Esophagus muscularis mucosa (tissue), 4 donors: Measurements from ENCODE around the gene USP10.

Source experiments
- CTCF ChIP-seq, 3 experiments: fragments of 200-600 bp in 2 of 3; fragments of 450-650 bp in 1 of 3; sonication (generic) in 2 of 3; IDR thresholded peaks; one replicate each; pipeline ENCODE4 v1.5.1; 2017 to 2019; ENCODE audit warnings: antibody characterized with exemption in 3 of 3, mild to moderate bottlenecking in 2 of 3, moderate library complexity in 1 of 3
- EP300 ChIP-seq: sonication (generic); formaldehyde crosslinking; IDR thresholded peaks from one replicate; pipeline ENCODE4 v1.6.1; 2017; ENCODE audit warnings: antibody characterized with exemption
- POLR2AphosphoS5 ChIP-seq, 2 donors: sonication (generic); formaldehyde crosslinking; IDR thresholded peaks; one replicate each; pipeline ENCODE4 v1.6.1; 2017; ENCODE audit warnings: antibody characterized with exemption in 2 of 2

- no peak for TF ChIP-seq POLR2AphosphoS5 (IDR thresholded peaks at IDR 0.05)
- no peak for TF ChIP-seq CTCF (IDR thresholded peaks at IDR 0.05)
- TF ChIP-seq EP300: no peak
Measured at GRCh38 chr16:84712138-84712671, 12.4 kb downstream of the USP10 start.
